ENCODE measurements around the gene ABAT.
A peak's percentile ranks its signal among the peaks of the same experiment; 100 is the strongest.
"Not testable (repeated sequence)": the region's sequence is repeated elsewhere in the genome, so short reads cannot be mapped to it uniquely, and the experiment has no call there.

Gene ABAT

DNA sequence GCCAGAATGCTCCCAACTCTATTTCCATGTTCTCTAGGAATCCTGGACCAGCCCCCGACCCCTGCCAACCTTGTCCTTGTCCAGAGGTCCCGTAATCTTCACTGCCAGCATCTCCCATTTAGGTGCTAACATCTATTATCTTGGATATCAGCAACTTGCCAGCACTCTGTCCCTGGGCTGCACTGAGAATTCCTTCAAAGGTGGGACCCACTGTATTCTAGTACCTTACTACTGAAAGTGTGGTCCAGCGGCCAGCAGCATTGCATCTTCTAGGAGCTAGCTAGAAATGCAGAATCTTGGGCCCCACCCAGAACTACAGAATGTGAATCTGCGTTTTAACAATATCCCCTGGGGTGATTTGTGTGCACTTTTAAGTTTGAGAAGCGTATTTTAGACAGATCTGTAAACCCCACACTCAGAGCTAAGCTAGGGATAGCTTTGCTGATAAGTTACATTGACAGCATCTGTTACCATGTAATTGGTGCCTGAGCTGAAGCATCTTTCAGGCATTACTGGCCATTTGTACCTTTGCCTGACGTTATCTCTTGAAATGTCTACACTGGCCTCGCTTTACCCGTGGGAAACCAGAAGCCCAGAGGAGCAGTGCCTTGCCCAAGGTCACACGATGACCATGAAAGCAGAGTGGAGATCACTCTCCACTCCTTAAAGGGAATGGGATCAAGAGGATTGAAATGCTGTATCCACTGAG lies 8.3 kb downstream of the ABAT start:
- no peak for DNase-seq

DNA sequence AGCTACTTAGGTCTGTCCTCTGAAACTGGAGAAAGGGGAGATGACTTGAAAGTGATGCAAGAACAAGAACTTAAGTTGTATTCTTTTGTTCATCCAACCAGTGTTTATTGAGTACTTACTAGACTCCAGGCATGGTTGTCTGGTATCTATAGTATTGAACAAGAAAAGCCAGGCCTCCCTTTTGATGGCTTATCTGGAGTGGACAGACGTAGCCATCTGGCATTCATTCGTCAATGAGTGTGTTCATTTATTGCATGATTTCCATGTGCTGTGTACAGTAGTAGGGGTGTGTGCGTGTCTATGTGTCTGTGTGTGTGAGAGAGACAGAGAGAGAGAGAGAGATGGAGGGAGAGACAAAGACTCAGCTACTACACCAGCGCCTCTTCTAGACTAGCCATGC lies 9.2 kb downstream of the ABAT start:
- no peak for DNase-seq

DNA sequence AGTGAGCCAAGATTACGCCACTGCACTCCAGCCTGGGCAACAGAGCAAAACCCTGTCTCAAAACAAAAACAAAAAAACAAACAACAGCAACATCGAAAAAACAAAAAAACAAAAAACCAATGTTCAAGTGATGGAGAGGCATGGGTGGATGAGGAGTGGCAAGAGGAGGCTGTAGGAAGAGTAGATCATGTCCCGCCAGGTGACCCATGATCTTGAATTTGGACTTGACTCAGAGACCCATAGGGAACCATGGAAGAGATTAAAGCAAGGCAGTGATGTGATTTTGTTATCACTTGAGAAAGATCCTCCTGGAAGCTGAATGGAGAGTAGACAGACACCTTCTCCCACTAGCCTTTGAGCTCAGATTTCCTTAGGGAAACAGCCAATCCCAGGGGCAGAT lies 11.2 kb downstream of the ABAT start:
- DNase-seq: no peak

DNA sequence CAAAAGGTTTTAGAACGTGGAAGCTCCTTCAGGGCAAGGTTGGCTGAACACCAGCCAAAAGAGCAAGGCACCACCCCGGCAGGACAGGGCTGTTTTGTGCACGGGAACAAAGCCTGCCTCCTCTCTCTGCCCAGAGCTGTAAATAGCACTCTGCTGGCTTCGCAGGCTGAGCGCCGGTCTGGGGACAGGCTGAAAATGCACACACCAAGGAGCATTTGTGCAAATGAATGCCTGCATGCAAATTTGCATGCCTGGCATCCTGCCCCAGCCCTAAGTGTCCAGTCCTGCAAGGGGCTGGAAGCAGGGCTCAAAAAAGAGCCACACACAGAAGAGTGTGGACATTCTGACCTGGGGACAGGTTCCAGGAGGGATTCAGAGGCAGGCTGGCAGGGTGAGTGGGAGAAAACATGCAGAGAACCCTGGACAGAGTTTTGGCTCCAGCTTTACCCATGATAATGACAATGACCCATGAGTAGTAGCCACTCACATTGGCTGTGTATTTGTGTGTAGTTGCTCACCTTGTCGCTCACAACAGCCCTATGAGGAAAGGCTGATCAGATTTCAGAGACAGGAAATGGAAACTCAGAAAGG lies 11.7 kb downstream of the ABAT start:
- DNase-seq: no peak

DNA sequence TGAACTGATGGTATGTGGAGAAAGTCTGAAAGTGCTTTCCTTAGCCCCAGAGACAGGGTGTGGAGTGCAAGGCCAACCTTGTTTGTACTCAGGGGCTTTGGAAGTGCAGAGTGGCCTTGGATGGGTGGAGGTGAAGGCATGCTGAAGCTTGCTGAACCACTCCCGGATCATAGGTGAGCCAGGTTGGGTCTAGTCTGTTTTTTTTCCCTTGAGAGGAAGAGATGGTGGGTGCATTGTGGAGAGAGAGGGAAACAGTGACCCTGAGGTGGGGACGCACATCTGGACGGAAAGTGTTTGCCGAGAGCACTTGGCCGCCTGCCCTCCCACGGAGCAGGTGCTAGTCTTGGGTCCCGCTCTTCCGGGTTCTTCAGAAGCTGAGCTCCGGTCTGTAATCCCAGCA lies 12.5 kb downstream of the ABAT start:
- no peak for DNase-seq

DNA sequence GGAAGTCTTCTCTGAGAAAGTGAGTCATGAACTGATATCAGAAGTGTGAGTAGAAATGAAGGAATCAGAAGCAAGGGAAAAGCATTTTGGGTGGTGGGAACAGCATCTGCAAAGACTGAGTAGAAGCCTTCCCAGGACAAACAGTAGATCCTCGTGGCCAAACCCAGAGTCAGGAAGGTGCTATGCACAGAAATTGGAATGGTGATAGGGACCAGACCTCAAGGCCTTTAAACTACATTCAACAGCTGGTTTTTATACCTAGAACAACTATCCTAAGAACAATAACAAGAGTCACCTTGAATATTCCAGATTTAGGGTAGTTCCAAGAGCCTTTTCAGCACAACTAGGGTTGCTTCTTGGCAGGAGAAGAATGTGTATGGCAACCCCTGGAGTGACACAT lies 15.3 kb downstream of the ABAT start:
- DNase-seq: no peak

DNA sequence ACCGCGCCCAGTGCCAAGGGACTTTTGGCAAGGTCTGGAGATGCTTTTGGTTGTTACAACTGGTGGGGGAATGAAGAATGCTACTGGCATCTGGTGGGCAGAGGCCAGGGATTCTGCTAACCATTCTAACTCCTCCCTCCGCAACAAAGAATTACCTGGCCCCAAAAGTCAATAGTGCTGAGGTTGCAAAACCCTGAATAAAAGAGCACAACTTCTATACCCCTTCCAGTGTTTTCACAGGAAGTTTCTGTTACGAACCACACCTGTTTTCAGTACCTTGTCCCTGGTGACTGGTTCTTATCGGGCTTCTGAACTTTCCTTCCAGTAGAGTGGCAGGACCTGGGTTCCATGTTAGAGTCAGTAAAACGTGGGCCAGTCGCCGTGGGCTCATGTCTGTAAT lies 17.3 kb downstream of the ABAT start:
- DNase-seq: no peak

DNA sequence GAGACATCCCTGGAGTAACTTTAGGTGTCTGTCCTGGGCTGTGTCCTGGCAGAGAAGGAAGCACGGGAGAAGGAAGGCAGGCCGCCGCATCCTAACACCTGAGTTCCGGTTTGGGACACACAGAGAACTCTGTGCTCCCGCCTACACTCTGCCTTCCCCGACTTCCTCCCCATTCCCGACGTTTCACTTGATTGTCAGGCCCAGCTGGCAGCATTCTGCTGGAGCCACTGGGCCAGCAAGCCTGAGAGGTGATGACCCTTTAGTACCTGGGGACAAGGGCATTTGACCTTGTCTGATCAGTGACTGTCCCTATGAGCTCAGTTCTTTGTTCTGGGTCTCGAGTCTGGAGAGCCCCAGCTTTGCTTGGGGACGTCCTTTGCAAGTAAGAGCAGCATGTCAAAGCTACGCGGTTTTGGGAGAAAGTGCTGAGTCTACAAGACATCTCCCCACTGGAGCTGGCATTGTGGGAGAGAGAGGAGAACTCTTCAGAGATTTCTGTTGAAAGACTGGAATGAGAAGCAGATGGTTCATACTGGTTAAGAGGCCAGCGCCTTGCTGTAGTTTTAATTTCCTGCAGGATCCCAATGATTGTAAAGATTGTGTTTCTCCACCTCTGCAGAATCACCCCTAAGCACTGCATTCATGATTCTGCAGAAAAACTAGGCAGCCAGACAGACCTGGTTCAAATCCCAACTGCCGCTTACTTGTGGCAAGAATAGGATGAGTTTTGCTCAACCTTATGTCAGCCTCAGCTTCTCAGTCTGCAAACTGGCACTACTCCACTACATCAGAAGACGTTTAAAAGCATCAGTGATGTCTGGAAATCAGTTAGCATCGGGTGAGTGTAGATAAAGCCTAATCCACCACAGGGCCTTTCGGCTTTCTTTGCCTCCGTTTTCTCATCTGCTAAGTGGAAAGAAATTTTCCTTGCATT lies 20.6 kb downstream of the ABAT start:
- no peak for DNase-seq

DNA sequence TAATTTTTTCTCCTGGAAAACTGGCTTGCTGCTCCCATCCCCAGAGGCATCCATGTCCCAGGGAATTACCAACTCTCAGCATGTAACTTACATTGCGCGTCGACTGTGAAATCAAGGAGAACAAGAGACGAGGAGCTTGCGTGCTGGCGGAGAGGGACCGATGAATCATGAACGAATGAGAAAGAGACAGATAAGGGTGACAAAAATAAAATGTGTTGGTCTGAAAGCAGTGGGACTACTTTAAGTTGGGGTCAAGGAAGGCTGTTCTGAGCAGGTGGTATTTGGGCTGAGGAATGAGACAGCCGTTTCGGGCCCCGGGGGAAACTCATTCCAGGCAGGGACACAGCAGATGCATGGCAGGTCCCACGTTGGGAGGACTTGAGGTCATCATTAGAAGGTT lies 22.5 kb downstream of the ABAT start:
- DNase-seq: no peak

DNA sequence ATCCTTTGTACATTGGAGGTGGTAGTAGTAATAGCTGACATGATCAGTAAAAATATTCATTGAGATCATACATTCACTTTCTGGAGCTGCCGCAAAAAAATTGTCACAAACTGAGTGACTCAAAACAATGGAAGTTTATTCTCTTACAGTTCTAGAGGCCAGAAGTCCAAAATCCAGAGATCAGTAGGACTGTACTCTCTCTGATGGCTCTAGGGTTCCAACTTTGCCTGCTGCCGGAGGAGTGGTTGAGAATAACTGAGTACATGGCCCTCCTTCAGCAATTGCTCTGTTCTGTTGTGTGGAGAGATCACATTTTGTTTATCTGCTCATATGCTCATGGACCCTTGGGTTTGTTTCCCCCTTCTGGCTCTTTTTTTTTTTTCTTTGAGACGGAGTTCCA lies 23.5 kb downstream of the ABAT start:
- DNase-seq: no peak

DNA sequence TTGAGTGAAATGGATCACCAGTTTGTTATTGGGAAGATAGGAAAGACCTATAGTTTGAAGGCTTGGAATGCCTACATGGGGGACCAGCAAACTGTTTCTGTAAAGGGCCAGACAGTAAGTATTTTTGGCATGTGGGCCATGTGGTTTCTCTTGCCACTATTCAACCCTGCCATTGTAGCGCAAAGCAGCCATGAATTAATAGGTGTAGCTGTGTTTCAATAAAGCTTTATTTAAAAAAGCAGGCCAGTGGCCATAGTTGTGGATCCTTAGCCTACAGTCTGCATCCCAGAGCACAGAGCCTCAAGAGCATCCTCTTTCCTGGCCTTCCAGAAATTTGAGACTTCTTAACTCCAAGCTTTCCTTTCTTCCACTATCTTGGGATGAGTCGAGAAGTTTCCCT lies 29.3 kb downstream of the ABAT start:
- DNase-seq: no peak

DNA sequence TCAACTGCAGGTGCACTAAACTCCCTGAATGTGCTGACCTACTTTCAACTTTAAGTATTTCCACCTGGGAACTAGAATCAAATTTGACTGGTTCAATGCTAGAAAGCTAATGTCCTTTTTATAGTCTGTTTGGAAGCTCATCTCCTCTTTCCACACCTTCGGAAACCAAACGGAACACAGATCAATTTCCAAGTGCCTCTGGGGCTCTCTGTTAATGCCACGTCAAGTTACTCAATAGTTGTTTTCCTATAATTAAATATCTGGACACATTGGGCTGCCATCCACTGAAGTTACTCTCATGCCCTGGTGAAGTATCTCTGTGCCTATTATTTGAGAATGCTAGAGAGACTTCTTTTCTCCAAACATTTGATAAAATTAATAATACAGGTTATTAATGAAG lies 29.7 kb downstream of the ABAT start:
- DNase-seq: no peak

DNA sequence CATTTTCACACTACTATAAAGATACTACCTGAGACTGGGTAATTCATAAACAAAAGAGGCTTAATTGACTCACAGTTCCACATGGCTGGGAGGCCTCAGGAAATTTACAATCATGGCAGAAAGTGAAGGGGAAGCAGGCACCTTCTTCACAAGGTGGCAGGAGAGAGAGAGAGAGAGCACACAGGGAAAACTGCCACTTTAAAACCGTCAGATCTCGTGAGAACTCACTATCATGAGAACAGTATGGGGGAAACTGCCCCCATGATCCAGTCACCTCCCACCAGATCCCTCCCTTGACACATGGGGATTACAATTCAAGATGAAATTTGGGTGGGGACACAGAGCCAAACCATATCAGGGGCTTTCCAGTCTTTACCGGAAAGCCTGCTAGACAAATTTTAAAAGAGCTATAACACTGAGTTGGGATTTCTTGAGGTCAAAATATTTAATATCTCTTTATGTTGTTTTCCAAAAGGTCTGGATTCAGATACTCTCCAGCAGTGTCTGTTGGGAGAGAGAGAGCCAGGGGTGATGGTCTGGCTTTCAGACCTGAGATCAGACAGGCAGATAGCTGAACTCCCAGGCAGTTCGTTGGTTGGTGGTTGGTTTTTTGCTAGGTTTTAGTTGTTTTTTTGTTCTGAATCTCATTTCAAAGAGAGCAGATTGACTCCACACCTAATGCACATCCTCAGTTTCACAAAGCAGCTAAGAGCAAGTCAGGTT lies 30.8 kb downstream of the ABAT start:
- not testable (repeated sequence) for DNase-seq

DNA sequence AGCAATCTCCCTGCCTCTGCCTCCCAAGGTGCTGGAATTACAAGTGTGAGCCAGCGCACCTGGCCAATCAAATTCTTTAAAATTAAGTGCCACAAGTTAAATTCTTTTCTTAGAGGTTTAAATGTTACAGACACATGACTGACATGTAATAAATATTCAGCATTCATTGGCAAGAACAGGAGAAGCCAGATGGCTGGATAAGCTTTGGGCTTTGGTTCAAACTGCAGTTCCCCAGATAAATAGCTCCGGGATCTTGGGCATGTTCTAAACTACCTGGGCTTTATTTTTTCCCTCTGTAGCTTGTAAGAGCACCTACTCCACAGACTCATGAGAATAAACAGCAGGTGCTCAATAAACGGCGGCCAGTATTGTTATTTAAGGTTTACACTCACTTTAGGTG lies 34.1 kb downstream of the ABAT start:
- DNase-seq: no peak

DNA sequence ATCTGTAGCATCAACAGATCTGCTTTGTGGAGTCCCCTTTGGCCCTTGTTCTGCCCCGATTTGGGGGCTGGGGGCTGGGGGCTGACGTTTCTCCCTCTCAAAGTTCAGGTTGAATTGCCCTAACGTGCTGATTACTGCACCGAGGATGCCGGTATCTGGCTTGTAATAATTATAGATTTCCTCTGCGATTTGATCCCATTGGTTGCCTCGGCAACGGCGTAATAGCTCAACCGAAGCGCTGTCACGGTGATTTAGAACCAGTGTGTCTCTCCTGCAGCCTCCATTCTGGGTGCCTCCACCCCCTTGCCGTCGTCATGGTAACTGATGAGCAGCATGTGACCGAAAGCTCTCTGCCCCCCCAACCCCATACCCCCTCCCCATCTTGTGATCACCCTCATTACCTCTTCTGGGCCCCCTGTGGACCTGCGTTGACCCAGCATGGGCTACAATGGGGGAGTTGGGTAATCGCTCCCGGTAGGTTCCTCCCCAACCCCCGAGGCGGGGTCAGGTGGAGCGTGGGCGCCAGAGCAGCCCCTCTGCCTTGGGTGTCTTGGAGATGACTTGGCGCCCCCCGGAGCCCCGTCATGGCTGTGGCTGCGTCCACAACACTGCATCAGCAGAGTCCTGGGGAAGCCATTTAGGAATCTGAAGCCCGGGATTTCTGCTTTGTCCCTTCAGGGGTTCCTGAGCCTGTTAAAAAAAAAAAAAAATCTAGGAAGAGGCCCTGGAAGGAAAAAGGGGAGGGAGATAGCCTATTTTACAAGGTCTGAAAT lies 38.4 kb downstream of the ABAT start:
- DNase-seq: peak; percentile 52

DNA sequence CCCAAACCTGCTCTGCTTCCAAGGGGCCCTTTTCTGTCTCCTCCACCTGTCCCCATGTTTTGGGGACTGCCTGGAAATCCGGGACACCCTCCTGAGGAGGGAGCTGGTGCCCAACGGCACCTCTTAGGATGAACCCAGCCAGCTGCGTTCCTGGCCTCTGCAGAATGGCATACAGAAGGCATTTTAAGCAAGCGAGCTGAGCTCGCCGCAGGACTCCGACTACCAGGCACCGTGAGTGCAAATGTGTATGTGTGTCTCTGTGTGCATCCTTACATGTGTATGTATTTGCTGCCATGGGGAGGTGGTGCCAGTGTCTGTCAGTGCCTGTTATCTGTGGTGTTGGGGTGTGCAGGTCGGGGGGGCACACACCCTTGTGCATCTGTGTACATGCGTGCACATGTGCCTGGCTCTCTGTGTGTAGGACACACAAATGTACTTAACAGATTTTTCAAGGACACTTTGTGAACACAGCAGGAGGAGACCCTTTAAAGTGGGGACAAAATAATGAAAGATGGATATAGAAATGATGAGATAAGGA lies 39.3 kb downstream of the ABAT start:
- no peak for DNase-seq

DNA sequence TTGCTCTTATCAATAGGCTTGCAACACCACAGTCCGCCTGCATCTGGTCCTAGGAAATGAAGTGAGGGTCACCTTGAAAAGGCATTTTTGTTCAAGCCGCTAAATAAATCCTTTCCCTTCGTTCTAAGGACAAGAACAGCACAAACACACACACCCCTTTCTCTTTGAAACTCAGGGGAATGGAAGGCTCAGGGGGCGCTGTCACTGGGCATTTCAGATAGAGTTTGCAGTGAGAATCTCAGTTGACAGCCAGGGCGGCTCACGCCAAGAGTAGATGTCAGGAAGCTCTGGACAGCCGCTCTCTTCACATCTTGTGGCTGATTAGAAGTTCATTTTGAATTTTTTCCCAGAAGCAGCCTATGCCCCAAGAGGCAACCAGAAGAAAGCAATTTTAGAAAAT lies 39.8 kb downstream of the ABAT start:
- DNase-seq: no peak

DNA sequence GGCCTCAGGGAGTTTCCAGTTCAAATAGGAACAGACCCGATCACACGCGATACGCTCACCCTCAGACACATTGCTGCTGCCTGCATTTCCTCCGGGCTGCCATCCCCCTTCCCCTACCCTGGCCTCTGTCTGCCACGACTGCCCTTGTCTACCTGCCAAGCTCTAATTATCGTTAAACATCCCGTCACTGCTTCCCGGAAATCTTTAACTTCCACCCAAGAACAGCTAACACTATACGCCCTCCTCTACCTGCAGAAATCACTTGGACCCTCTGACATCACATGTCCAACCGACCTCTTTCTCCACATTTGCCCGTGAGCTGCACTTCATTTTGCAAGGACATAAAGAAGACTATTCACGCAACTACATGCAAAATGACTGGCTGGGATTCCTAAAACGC lies 40.4 kb downstream of the ABAT start:
- no peak for DNase-seq

DNA sequence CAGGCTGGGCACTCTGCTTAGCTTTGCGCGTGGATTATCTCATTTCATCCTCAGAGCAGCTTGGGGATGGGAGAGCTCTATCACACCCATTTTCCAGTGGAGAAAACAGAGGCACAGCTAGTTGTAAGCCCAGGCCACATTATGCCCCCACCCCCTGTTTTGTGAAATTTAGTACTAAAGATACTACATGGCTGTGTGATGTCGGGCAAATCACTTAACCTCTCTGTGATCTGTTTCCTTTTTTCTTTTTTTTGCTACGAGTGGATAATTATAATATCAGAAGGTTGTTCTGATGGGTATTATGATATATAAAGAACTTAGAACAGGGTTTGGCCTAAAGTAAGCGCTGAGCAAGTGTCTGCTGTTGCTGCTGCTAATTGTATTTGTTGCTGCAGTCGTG lies 41.6 kb downstream of the ABAT start:
- DNase-seq: no peak

DNA sequence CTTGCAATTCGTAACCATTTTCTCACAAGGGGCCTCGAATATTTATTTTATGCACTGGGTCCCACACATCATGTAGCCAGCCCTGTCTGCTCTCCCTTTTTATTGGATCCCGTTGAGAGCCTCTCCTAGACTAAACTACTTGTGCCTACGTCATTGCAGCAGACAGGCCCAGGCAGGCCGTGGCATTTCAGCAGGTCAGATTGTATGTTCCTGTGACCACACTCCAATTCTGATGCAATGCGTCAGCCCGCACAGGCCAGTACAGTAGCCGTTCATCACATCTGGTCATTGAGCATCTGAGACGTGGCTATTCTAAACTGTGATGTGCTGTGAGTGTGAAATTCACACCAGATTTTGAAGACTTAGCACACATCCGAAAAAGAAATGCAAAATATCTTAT lies 42.2 kb downstream of the ABAT start:
- DNase-seq: no peak

DNA sequence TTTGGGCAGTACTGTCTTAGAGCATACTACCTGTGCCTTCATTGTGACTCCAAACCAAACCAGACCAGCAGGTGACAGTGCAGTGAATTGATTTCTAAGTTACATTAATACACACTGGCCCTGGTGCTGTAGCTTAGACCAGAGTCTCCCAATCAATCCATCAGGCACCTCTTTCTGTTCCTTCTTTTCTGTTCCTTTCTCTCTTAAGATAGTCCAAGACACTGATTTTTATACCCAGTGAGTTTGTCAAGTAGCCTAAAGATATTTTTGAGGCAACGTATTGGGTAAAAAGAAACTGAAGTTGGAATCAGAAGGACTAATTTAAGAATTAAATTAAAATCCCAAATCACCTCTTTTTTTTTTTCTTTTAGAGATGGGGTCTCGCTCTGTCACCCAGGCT lies 43.1 kb downstream of the ABAT start:
- DNase-seq: no peak

DNA sequence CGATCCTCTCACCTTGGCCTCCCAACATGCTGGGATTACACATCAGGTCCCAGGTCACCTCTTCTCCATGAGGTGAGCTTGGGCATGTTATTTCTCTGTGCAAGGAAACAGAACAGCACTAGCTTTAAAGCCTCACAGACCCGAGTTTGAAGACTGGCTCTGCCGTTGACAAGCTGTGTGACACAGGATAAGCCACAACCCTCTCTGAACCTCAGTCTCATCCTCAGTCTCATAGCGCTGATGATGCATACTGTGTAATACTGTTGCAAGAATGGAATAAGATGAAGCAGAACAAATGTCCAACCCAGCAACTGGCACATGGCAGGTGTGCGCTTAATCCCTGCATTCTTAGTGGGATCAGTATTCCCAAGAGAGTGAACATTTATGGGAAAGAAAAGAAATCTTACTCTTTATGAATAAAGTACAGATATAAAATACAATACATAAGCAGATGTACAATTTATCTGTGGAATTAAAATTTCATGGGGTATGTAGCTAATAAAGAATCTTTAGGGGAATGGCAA lies 43.5 kb downstream of the ABAT start:
- DNase-seq: peak; percentile 43

All from femur (tissue), 1 donor.